Right atrium auricular region (tissue), 2 donors: Measurements from ENCODE around the gene PDGFRB. TPM values are rescaled to one million over a fixed set of nuclear protein-coding genes. Genes with fewer than 3 reads are reported as not detected.
A peak's percentile ranks its signal among the peaks of the same experiment; 100 is the strongest.

ENCODE experiments used
- DNase-seq: peaks from one replicate; pipeline ENCODE4 v3.0.0-alpha.2; 2019; ENCODE audit warnings: low spot score
- H3K27ac ChIP-seq, 2 donors: fragments of 200-600 bp; sonication (generic); 1 replicate in 1 of 2; 2 replicates in 1 of 2; pipeline ENCODE4 v1.5.1; 2016 to 2019
- H3K27me3 ChIP-seq, 2 donors: fragments of 200-600 bp; sonication (generic); one replicate each; pipeline versions ENCODE4 v1.5.1 to v1.6.0; 2017 to 2019
- H3K36me3 ChIP-seq: fragments of 200-600 bp; sonication (generic); one replicate; pipeline ENCODE4 v1.5.1; 2016
- H3K4me1 ChIP-seq, 2 donors: fragments of 200-600 bp; sonication (generic); one replicate each; pipeline versions ENCODE4 v1.5.1 to v1.6.0; 2017 to 2019
- H3K4me3 ChIP-seq, 2 donors: fragments of 200-600 bp; sonication (generic); 1 replicate in 1 of 2; 2 replicates in 1 of 2; pipeline ENCODE4 v1.5.1; 2017 to 2019; ENCODE audit warnings: mild to moderate bottlenecking in 1 of 2, moderate library complexity in 1 of 2
- H3K9me3 ChIP-seq, 2 donors: fragments of 200-600 bp; sonication (generic); one replicate each; pipeline ENCODE4 v1.5.1; 2019
- total RNA-seq, 2 donors: library from RNA; depleted of rRNA; stranded (reverse); fragments of >200 nt; gene quantifications; one replicate each; pipeline ENCODE4 v1.1.0, GENCODE V29; 2016
- TF ChIP-seq, protein P1 (sequence below), 2 donors: fragments of 200-600 bp; sonication (generic); IDR thresholded peaks; one replicate each; pipeline ENCODE4 v1.5.1; 2019; ENCODE audit warnings: antibody characterized with exemption in 2 of 2

PDGFRB gene
- total RNA-seq, 2 donors from 2014 or later, result 68.3 to 68.7 TPM

DNA sequence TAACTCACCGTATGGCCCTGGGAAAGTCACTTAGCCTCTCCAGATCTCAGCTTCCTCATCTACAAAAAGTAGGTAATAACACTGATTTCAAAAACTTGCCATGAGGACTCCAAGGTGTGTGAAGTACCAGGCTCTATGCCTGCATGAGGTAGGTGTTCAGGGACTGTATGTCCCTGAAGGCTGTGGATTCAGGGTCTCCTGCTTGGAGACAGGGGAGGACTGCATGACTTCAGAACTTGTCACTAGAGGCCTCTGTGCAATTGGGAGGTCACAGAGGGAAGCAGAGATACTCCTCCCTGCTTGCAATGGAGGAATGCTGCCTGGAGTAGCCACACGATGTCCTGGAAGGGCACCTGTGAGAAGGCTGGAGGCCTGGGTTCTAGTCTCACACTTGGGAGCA, 2.2 kb downstream of the PDGFRB start:
- peak overlapping the region; percentile 87 to 88 for H3K27ac ChIP-seq
- no peak for DNase-seq
- TF ChIP-seq, protein P1, sequence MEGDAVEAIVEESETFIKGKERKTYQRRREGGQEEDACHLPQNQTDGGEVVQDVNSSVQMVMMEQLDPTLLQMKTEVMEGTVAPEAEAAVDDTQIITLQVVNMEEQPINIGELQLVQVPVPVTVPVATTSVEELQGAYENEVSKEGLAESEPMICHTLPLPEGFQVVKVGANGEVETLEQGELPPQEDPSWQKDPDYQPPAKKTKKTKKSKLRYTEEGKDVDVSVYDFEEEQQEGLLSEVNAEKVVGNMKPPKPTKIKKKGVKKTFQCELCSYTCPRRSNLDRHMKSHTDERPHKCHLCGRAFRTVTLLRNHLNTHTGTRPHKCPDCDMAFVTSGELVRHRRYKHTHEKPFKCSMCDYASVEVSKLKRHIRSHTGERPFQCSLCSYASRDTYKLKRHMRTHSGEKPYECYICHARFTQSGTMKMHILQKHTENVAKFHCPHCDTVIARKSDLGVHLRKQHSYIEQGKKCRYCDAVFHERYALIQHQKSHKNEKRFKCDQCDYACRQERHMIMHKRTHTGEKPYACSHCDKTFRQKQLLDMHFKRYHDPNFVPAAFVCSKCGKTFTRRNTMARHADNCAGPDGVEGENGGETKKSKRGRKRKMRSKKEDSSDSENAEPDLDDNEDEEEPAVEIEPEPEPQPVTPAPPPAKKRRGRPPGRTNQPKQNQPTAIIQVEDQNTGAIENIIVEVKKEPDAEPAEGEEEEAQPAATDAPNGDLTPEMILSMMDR (IDR thresholded peaks at IDR 0.05), result no peak
- H3K4me1 ChIP-seq, result peaks cover 0 to 43% of the 10 kb centered on the region in 2 donors
- no peaks in the 10 kb centered on the region for H3K9me3 ChIP-seq
- H3K27me3 ChIP-seq, result no peaks in the 10 kb centered on the region
- H3K36me3 ChIP-seq, result no peaks in the 10 kb centered on the region
- H3K4me3 ChIP-seq, result peak overlapping the region; percentile 49 to 59

- H3K36me3 ChIP-seq, result no peaks in the 10 kb centered on the region
- peak overlapping the region; percentile 49 to 59 for H3K4me3 ChIP-seq
- no peak for DNase-seq
- peak overlapping the region; percentile 87 to 88 for H3K27ac ChIP-seq
- H3K4me1 ChIP-seq, result peaks cover 0 to 43% of the 10 kb centered on the region in 2 donors
- TF ChIP-seq, protein P1 (IDR thresholded peaks at IDR 0.05), result no peak
- no peaks in the 10 kb centered on the region for H3K27me3 ChIP-seq
- no peaks in the 10 kb centered on the region for H3K9me3 ChIP-seq
Observed at GRCh38 chr5:150152636-150153462, 2.8 kb downstream of the PDGFRB start.

- Histone ChIP-seq H3K27me3 (no peaks in the 10 kb centered on the region), H3K36me3 (no peaks in the 10 kb centered on the region), H3K27ac (peak overlapping the region; percentile 87 to 88), H3K4me3 (peak overlapping the region in 1 of 2 donors; percentile 59), H3K4me1 (peaks cover 0 to 53% of the 10 kb centered on the region in 2 donors), H3K9me3 (no peaks in the 10 kb centered on the region)
- TF ChIP-seq, protein P1 (IDR thresholded peaks at IDR 0.05), result no peak
- DNase-seq, result no peak
Observed at GRCh38 chr5:150149618-150150017, 6.0 kb downstream of the PDGFRB start.

GRCh38 chr5:150148117-150148927, 7.3 kb downstream of the PDGFRB start:
- H3K4me1 ChIP-seq, result peaks cover 0 to 66% of the 10 kb centered on the region in 2 donors
- no peaks in the 10 kb centered on the region for H3K36me3 ChIP-seq
- H3K9me3 ChIP-seq, result no peaks in the 10 kb centered on the region
- DNase-seq, result no peak
- H3K4me3 ChIP-seq, result peak overlapping the region in 1 of 2 donors; percentile 13
- TF ChIP-seq, protein P1 (IDR thresholded peaks at IDR 0.05), result no peak
- H3K27me3 ChIP-seq, result no peaks in the 10 kb centered on the region
- peak overlapping the region; percentile 87 to 88 for H3K27ac ChIP-seq

DNA sequence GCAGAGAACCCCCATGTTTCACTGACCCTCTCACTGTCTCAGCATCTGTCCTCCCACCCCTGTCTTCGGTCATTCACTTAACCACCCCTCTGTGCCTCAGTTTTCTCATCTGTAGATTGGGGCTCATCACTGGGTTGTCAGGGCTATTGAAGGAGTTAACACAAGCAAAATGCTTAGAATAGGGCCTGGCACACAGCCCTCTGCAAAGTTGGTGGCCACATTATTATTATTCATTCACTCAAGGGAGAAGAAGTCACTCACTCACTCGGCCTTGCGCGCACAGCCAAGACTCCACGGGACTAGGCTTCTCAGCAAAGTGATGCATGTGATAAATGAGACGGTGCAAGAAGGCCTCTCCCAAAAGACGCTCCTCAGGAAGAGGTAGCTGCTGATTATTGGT, 8.0 kb downstream of the PDGFRB start:
- Histone ChIP-seq H3K27ac (peak overlapping the region; percentile 87 to 88), H3K4me1 (peaks cover 0 to 72% of the 10 kb centered on the region in 2 donors), H3K9me3 (no peaks in the 10 kb centered on the region), H3K27me3 (no peaks in the 10 kb centered on the region), H3K36me3 (no peaks in the 10 kb centered on the region), H3K4me3 (peak overlapping the region in 1 of 2 donors; percentile 19)
- no peak for DNase-seq
- TF ChIP-seq, protein P1 (IDR thresholded peaks at IDR 0.05), result no peak
